GM12892 (cell line): ENCODE data around the gene GIGYF2.

ENCODE experiments used
- POLR2A ChIP-seq: IDR thresholded peaks from 2 replicates; pipeline ENCODE4 v1.6.1; 2011; ENCODE audit warnings: low read depth, low read length, control low read depth
- POLR2AphosphoS5 ChIP-seq: IDR thresholded peaks from 2 replicates; pipeline ENCODE4 v1.6.1; 2011; ENCODE audit warnings: low read depth, low read length, control low read depth
- TAF1 ChIP-seq: IDR thresholded peaks from 2 replicates; pipeline ENCODE4 v1.6.1; 2011; ENCODE audit warnings: low read depth, mild to moderate bottlenecking, control low read depth, low read length, borderline replicate concordance

DNA sequence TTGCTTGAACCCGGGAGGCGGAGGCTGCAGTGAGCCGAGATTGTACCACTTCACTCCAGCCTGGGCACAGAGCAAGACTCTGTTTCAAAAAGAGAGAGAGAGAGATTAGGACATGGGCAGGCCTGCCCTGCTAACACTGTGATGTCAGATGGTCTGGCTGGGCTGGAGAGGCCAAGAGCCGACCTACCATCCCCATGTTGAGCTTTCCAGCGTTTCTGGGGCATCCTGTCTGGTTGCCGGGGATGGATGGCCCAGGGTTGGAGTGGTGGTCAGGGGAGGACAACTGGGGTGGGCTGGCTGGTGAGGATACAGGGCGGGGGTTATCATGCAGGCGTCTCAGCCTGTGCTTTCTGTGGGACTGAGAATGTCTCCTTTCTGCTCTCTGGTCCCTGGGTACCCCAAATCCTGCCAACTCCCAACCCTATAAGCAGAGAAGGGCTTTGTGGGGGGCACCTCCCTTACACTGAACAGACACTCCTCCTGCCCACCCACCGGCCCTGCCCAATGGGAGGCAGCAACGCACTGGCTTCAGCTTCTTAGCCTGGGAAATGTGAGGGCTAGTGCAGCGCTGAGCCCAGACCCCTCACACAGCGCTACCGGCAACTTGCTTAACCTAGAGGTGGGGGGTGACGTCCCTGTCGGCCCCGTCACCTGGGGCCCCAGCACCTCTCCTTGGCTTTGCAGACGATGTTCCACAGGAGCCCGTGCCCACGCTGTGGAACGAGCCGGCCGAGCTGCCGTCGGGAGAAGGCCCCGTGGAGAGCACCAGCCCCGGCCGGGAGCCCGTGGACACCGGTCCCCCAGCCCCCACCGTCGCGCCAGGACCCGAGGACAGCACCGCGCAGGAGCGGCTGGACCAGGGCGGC lies 178.4 kb downstream of the GIGYF2 start:
- TF ChIP-seq POLR2A (no peak), TAF1 (no peak), POLR2AphosphoS5 (no peak)
